CD4-positive, alpha-beta T cell (primary cell): ENCODE measurements around the gene PLCB1. TPM values are rescaled to one million over a fixed set of nuclear protein-coding genes. Genes with fewer than 3 reads are reported as not detected.

ENCODE experiments used
- ATAC-seq: fragments of 200-7000 bp; cut with Tn5 transposase; one replicate; pipeline ENCODE4 v1.10.0; 2022; ENCODE audit warnings: mild to moderate bottlenecking; ENCODE audit not compliant: poor library complexity
- CTCF ChIA-PET: fragments of 350-600 bp; sonication (Branson Sonifier 250); formaldehyde crosslinking; loops from one replicate; lab custom pipeline; 2021; ENCODE audit warnings: antibody characterized with exemption, inconsistent platforms; lab: Charles Lee
- POLR2A ChIA-PET: fragments of 350-600 bp; sonication (Branson Sonifier 250); formaldehyde crosslinking; loops from one replicate; lab custom pipeline; 2021; ENCODE audit warnings: antibody characterized with exemption, inconsistent platforms; lab: Charles Lee
- DNase-seq, 14 experiments: peaks; one replicate each; pipeline ENCODE4 v3.0.0-alpha.2; 2013 to 2020; ENCODE audit warnings: mixed read lengths in 2 of 14
- H3K27ac ChIP-seq, 2 donors: one replicate each; pipeline versions ENCODE4 v1.5.1 to v1.7.0; 2013; ENCODE audit warnings: low read length in 2 of 2, low read depth in 1 of 2, mild to moderate bottlenecking in 1 of 2
- H3K27me3 ChIP-seq, 2 experiments: 1 replicate in 1 of 2; 2 replicates in 1 of 2; pipeline versions ENCODE4 v1.6.1 to v1.7.0; 2013; ENCODE audit warnings: low read length in 2 of 2, control low read depth in 1 of 2, mild to moderate bottlenecking in 1 of 2, moderate library complexity in 1 of 2; ENCODE audit not compliant: insufficient read depth in 2 of 2, control insufficient read depth in 1 of 2
- H3K36me3 ChIP-seq: one replicate; pipeline ENCODE4 v1.6.1; 2013; ENCODE audit warnings: low read length, control low read depth; ENCODE audit not compliant: insufficient read depth
- H3K4me1 ChIP-seq: one replicate; pipeline ENCODE4 v1.6.1; 2013; ENCODE audit warnings: low read length, control low read depth; ENCODE audit not compliant: insufficient read depth
- H3K4me3 ChIP-seq: one replicate; pipeline ENCODE4 v1.5.1; 2013; ENCODE audit warnings: mild to moderate bottlenecking, low read length, moderate library complexity
- H3K9me3 ChIP-seq, 2 experiments: 1 replicate in 1 of 2; 2 replicates in 1 of 2; pipeline versions ENCODE4 v1.6.1 to v1.7.0; 2013; ENCODE audit warnings: low read length in 2 of 2, mild to moderate bottlenecking in 2 of 2, control low read depth in 1 of 2, moderate library complexity in 1 of 2; ENCODE audit not compliant: control insufficient read depth in 1 of 2, insufficient read depth in 1 of 2
- H3K27ac Mint-ChIP-seq: one replicate; pipeline ENCODE4 v1.8.0; 2020; ENCODE audit warnings: mixed read lengths
- H3K27me3 Mint-ChIP-seq: one replicate; pipeline ENCODE4 v1.8.0; 2021; ENCODE audit warnings: mixed read lengths
- H3K36me3 Mint-ChIP-seq: one replicate; pipeline ENCODE4 v1.8.0; 2021; ENCODE audit warnings: low read depth, mixed read lengths
- H3K4me1 Mint-ChIP-seq: one replicate; pipeline ENCODE4 v1.8.0; 2021; ENCODE audit warnings: low read depth, mixed read lengths
- H3K4me3 Mint-ChIP-seq: one replicate; pipeline ENCODE4 v1.8.0; 2020; ENCODE audit warnings: mild to moderate bottlenecking, mixed read lengths
- H3K9me3 Mint-ChIP-seq: one replicate; pipeline ENCODE4 v1.8.0; 2020; ENCODE audit warnings: mixed read lengths
- CTCF ChIP-seq: fragments of 200-600 bp; IDR thresholded peaks from one replicate; pipeline ENCODE4 v1.8.0; 2022; ENCODE audit warnings: antibody characterized with exemption, mild to moderate bottlenecking
- intact Hi-C, 2 experiments: fragments of 100-400 bp; cut with DNase I in 1 of 2; cut with micrococcal nuclease in 1 of 2; formaldehyde crosslinking; loops; one replicate each; pipeline versions ENCODE4 v1.15.1 to v1.9.0; 2023 to 2025; cut with DNase I, micrococcal nuclease
- total RNA-seq, 174 experiments: library from RNA in 2 of 174; stranded (reverse) in 2 of 174; gene quantifications; one replicate each; pipeline ENCODE4 v1.2.3 and lab custom pipeline; 2021 to 2026

The PLCB1 gene
- total RNA-seq, 2 experiments from 2014 or later: 3.8 to 5.6 TPM

DNA sequence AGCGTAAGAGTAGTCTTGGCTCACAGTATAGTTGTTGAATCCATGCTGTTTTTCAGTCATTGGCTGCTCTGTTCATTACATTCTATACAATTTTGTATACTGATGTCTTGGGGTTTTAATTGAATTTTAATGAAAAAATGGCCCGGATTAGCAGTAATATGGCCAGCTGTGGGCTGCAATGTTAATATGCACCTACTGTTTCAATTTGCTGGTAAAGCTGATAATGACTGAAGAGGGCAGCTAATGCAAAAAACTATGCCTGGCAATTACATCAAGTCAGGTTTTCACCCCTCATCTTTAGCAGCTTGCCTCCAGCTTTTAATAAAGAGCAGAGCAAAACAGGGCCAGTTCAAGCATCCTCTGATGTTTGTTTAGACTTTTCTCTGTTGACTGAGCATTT is 394.5 kb downstream of the PLCB1 start:
- no peaks in the 10 kb centered on the region for H3K9me3 ChIP-seq
- no peak overlapping the region for H3K4me3 Mint-ChIP-seq
- H3K27me3 ChIP-seq: no peaks in the 10 kb centered on the region
- ChIA-PET CTCF (no interaction called here), POLR2A (no interaction called here)
- no peak overlapping the region for H3K4me3 ChIP-seq
- no peaks in the 10 kb centered on the region for H3K4me1 Mint-ChIP-seq
- no peak for TF ChIP-seq CTCF
- H3K27ac ChIP-seq: no peak overlapping the region
- H3K27me3 Mint-ChIP-seq: no peaks in the 10 kb centered on the region
- DNase-seq (no peak), ATAC-seq (no peak)
- no peak overlapping the region for H3K27ac Mint-ChIP-seq
- no peaks in the 10 kb centered on the region for H3K36me3 ChIP-seq
- H3K4me1 ChIP-seq: no peaks in the 10 kb centered on the region
- H3K9me3 Mint-ChIP-seq: no peaks in the 10 kb centered on the region
- no peaks in the 10 kb centered on the region for H3K36me3 Mint-ChIP-seq
- intact Hi-C loops: no loop called here

DNA sequence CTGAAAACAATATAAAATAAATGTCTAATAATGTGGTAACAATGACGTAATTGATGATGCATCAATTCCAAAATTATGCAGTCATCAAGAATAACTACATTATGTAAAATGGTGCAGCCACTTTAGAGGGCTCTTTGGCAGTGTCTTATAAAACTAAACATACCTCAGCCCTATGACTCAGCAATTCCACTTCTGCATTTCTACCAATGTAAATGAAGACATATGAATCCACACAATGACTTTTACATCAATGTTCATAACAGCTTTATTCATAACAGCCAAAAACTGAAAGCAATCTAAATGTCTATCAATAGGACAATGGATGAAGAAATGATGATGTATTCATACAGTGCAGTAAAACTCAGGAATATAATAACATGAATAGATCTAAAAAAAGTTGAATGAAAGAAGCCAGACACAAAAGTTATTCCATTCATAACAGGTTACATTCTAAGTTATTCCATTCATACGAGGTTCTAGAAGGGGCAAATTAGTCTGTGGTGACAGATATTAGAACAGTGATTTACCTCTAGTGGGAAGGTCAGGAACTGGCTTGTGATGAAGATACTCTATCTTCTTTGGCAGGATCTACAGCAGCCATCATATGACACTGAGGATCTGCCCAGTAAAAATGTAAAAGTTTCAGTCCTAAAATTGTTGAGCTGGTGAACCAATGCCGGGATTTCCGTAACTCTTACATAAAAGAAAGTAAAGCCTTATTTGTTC is 396.1 kb downstream of the PLCB1 start:
- H3K4me1 ChIP-seq: no peaks in the 10 kb centered on the region
- ChIA-PET POLR2A (no interaction called here), CTCF (no interaction called here)
- no peaks in the 10 kb centered on the region for H3K4me1 Mint-ChIP-seq
- intact Hi-C loops: no loop called here
- ATAC-seq (no peak), DNase-seq (peak in 3 of 14 experiments; percentile 3 to 47 (median 45))
- H3K27ac ChIP-seq: no peak overlapping the region
- no peak overlapping the region for H3K4me3 ChIP-seq
- H3K27me3 ChIP-seq: no peaks in the 10 kb centered on the region
- no peaks in the 10 kb centered on the region for H3K9me3 ChIP-seq
- no peaks in the 10 kb centered on the region for H3K36me3 Mint-ChIP-seq
- no peaks in the 10 kb centered on the region for H3K9me3 Mint-ChIP-seq
- no peaks in the 10 kb centered on the region for H3K27me3 Mint-ChIP-seq
- H3K4me3 Mint-ChIP-seq: no peak overlapping the region
- H3K27ac Mint-ChIP-seq: no peak overlapping the region
- TF ChIP-seq CTCF: no peak
- H3K36me3 ChIP-seq: no peaks in the 10 kb centered on the region

GRCh38 chr20:8530022-8530421 is 398.0 kb downstream of the PLCB1 start:
- intact Hi-C loops: no loop called here
- ChIA-PET CTCF (no interaction called here), POLR2A (no interaction called here)
- Mint-ChIP-seq H3K4me3 (no peak overlapping the region), H3K27me3 (no peaks in the 10 kb centered on the region), H3K4me1 (no peaks in the 10 kb centered on the region), H3K36me3 (no peaks in the 10 kb centered on the region), H3K9me3 (no peaks in the 10 kb centered on the region), H3K27ac (no peak overlapping the region)
- Histone ChIP-seq H3K36me3 (no peaks in the 10 kb centered on the region), H3K9me3 (no peaks in the 10 kb centered on the region), H3K4me3 (no peak overlapping the region), H3K27me3 (no peaks in the 10 kb centered on the region), H3K27ac (no peak overlapping the region), H3K4me1 (no peaks in the 10 kb centered on the region)
- TF ChIP-seq CTCF: no peak
- DNase-seq (no peak), ATAC-seq (no peak)
